Neural cell (in vitro differentiated cells): Measurements from ENCODE around the gene CLSTN2. TPM values are rescaled to one million over a fixed set of nuclear protein-coding genes. Genes with fewer than 3 reads are reported as not detected.
A peak's percentile ranks its signal among the peaks of the same experiment; 100 is the strongest.

Source experiments
- H2AFZ ChIP-seq: fragments of 200-600, 300-800 bp; sonication (generic), shearing (Covaris generic); 2 replicates; pipeline ENCODE4 v1.6.0; 2014; ENCODE audit warnings: low read depth, mild to moderate bottlenecking, antibody characterized with exemption, low read length, moderate library complexity
- H3F3A ChIP-seq: fragments of 200-600 bp; shearing (Covaris generic); 2 replicates; pipeline ENCODE4 v1.6.1; 2016; ENCODE audit warnings: mild to moderate bottlenecking, moderate library complexity, mixed read lengths, antibody characterized with exemption, low read length; ENCODE audit not compliant: insufficient read depth, poor library complexity, severe bottlenecking
- H3K27ac ChIP-seq: fragments of 200-600, 300-800 bp; sonication (generic), shearing (Covaris generic); 2 replicates; pipeline ENCODE4 v1.5.1; 2014; ENCODE audit warnings: mild to moderate bottlenecking, low read length, moderate library complexity
- H3K27me3 ChIP-seq: fragments of 300-800, 200-600 bp; sonication (generic), shearing (Covaris generic); 2 replicates; pipeline ENCODE4 v1.6.0; 2014; ENCODE audit warnings: mild to moderate bottlenecking, low read depth, low read length, moderate library complexity; ENCODE audit not compliant: insufficient read depth
- H3K36me3 ChIP-seq: fragments of 300-800, 200-600 bp; sonication (generic), shearing (Covaris generic); 2 replicates; pipeline ENCODE4 v1.5.1; 2014; ENCODE audit warnings: mild to moderate bottlenecking, antibody characterized with exemption, low read length, moderate library complexity; ENCODE audit not compliant: insufficient read depth
- H3K4me2 ChIP-seq: fragments of 300-800, 200-600 bp; sonication (generic), shearing (Covaris generic); 2 replicates; pipeline ENCODE4 v1.6.0; 2014; ENCODE audit warnings: mild to moderate bottlenecking, low read length
- H3K4me3 ChIP-seq: fragments of 300-800, 200-600 bp; sonication (generic), shearing (Covaris generic); 2 replicates; pipeline ENCODE4 v1.5.1; 2014; ENCODE audit warnings: mild to moderate bottlenecking, low read length, moderate library complexity
- H3K79me2 ChIP-seq: fragments of 200-600 bp; shearing (Covaris generic); replicated peaks from 2 replicates; pipeline ENCODE4 v1.6.0; 2014; ENCODE audit warnings: mild to moderate bottlenecking, low read length, moderate library complexity; ENCODE audit not compliant: insufficient read depth
- H3K9ac ChIP-seq: fragments of 300-800, 200-600 bp; sonication (generic), shearing (Covaris generic); 2 replicates; pipeline ENCODE4 v1.6.1; 2016; ENCODE audit warnings: mild to moderate bottlenecking, low read length, mixed read lengths
- H3K9me2 ChIP-seq: fragments of 200-600 bp; shearing (Covaris generic); 2 replicates; pipeline ENCODE4 v1.6.1; 2016; ENCODE audit warnings: mild to moderate bottlenecking, low read length, mixed read lengths; ENCODE audit not compliant: insufficient read depth
- H3K9me3 ChIP-seq: fragments of 200-600, 300-800 bp; sonication (generic), shearing (Covaris generic); 2 replicates; pipeline ENCODE4 v1.6.1; 2016; ENCODE audit warnings: mild to moderate bottlenecking, mixed run types, low read length, moderate library complexity, mixed read lengths
- H4K20me1 ChIP-seq: fragments of 200-600 bp; shearing (Covaris generic); 2 replicates; pipeline ENCODE4 v1.6.1; 2016; ENCODE audit warnings: mild to moderate bottlenecking, mixed run types; ENCODE audit not compliant: insufficient read depth
- CTCF ChIP-seq: fragments of 450-650 bp; IDR thresholded peaks from 2 replicates; pipeline ENCODE4 v1.5.1; 2014; ENCODE audit warnings: antibody characterized with exemption, mild to moderate bottlenecking, moderate library complexity; ENCODE audit not compliant: poor library complexity, severe bottlenecking
- EP300 ChIP-seq: fragments of 450-650 bp; conservative IDR thresholded peaks from 2 replicates; pipeline ENCODE4 v1.6.1; 2014; ENCODE audit warnings: antibody characterized with exemption, mild to moderate bottlenecking, moderate library complexity; ENCODE audit not compliant: poor library complexity, severe bottlenecking
- MXI1 ChIP-seq: fragments of 450-650 bp; conservative IDR thresholded peaks from 2 replicates; pipeline ENCODE4 v1.6.1; 2014; ENCODE audit warnings: antibody characterized with exemption, mild to moderate bottlenecking; ENCODE audit not compliant: poor library complexity, severe bottlenecking
- REST ChIP-seq: IDR thresholded peaks from 2 replicates; pipeline ENCODE4 v1.6.1; 2012; ENCODE audit warnings: borderline replicate concordance
- SMC3 ChIP-seq: fragments of 450-650 bp; conservative IDR thresholded peaks from 2 replicates; pipeline ENCODE4 v1.6.1; 2014; ENCODE audit warnings: antibody characterized with exemption, mild to moderate bottlenecking, moderate library complexity; ENCODE audit not compliant: poor library complexity
- TAF1 ChIP-seq: IDR thresholded peaks from 2 replicates; pipeline ENCODE4 v1.6.1; 2012; ENCODE audit warnings: low read depth
- polyA plus RNA-seq: library from polyadenylated mRNA; depleted of rRNA; stranded (reverse); fragments of >200 nt; gene quantifications from 2 replicates; pipeline ENCODE4 v1.2.3, GENCODE V29; 2014

Gene CLSTN2
- polyA plus RNA-seq, 1 donor from 2014 or later = 10.7 TPM

- Histone ChIP-seq H3K27ac (no peak overlapping the region), H3F3A (no peaks in the 10 kb centered on the region), H3K27me3 (no peaks in the 10 kb centered on the region), H3K36me3 (no peaks in the 10 kb centered on the region), H3K4me2 (no peak overlapping the region), H3K79me2 (no peaks in the 10 kb centered on the region), H3K4me3 (no peak overlapping the region), H2AFZ (no peak overlapping the region), H3K9ac (no peak overlapping the region), H4K20me1 (no peaks in the 10 kb centered on the region), H3K9me3 (no peaks in the 10 kb centered on the region), H3K9me2 (no peaks in the 10 kb centered on the region)
- TF ChIP-seq MXI1 = no peak
Measured at GRCh38 chr3:140205598-140205997, 270.6 kb downstream of the CLSTN2 start.

- Histone ChIP-seq H3K36me3 (no peaks in the 10 kb centered on the region), H4K20me1 (no peaks in the 10 kb centered on the region), H3K27me3 (no peaks in the 10 kb centered on the region), H3K27ac (no peak overlapping the region), H3K9me2 (no peaks in the 10 kb centered on the region), H3K9me3 (no peaks in the 10 kb centered on the region), H2AFZ (no peak overlapping the region), H3F3A (no peaks in the 10 kb centered on the region), H3K9ac (no peak overlapping the region), H3K4me3 (no peak overlapping the region), H3K4me2 (no peak overlapping the region), H3K79me2 (no peaks in the 10 kb centered on the region)
- TF ChIP-seq EP300 (no peak), REST (peak; percentile 33), MXI1 (no peak), SMC3 (no peak), CTCF (no peak)
Measured at GRCh38 chr3:140206196-140207040, 271.4 kb downstream of the CLSTN2 start.

- Histone ChIP-seq H3K27ac (no peak overlapping the region), H3K4me2 (no peak overlapping the region), H2AFZ (no peak overlapping the region), H3F3A (no peaks in the 10 kb centered on the region), H3K27me3 (no peaks in the 10 kb centered on the region), H4K20me1 (no peaks in the 10 kb centered on the region), H3K9ac (no peak overlapping the region), H3K4me3 (no peak overlapping the region), H3K79me2 (no peaks in the 10 kb centered on the region), H3K9me3 (no peaks in the 10 kb centered on the region), H3K36me3 (no peaks in the 10 kb centered on the region), H3K9me2 (no peaks in the 10 kb centered on the region)
- TF ChIP-seq MXI1 = no peak
- TF ChIP-seq TAF1 = no peak
- no peak for TF ChIP-seq EP300
- no peak for TF ChIP-seq SMC3
Measured at GRCh38 chr3:140207541-140207940, 272.6 kb downstream of the CLSTN2 start.
